Spinal cord (tissue), 10 donors: Measurements from ENCODE around the gene DMRT3. TPM values are rescaled to one million over a fixed set of nuclear protein-coding genes. Genes with fewer than 3 reads are reported as not detected.

Source experiments
- DNase-seq, 6 donors: peaks; one replicate each; pipeline versions ENCODE4 v3.0.0 to v3.0.0-alpha.2; 2013 to 2015; ENCODE audit warnings: low spot score in 6 of 6, low read depth in 4 of 6
- H3K27ac ChIP-seq: one replicate; pipeline ENCODE4 v1.5.1; 2013; ENCODE audit warnings: low read depth, low read length, control low read depth
- H3K27me3 ChIP-seq: one replicate; pipeline ENCODE4 v1.6.1; 2013; ENCODE audit warnings: low read length; ENCODE audit not compliant: control insufficient read depth, insufficient read depth
- H3K36me3 ChIP-seq: one replicate; pipeline ENCODE4 v1.6.1; 2013; ENCODE audit warnings: low read length; ENCODE audit not compliant: control insufficient read depth, insufficient read depth
- H3K4me1 ChIP-seq: one replicate; pipeline ENCODE4 v1.6.1; 2013; ENCODE audit warnings: low read length; ENCODE audit not compliant: control insufficient read depth, insufficient read depth
- H3K4me3 ChIP-seq: one replicate; pipeline ENCODE4 v1.5.1; 2013; ENCODE audit warnings: low read depth, low read length, control low read depth
- H3K9me3 ChIP-seq: one replicate; pipeline ENCODE4 v1.6.1; 2013; ENCODE audit warnings: low read length; ENCODE audit not compliant: control insufficient read depth, insufficient read depth
- WGBS: methylation state at CpG from one replicate; pipeline ENCODE4 v1.1.5; 2013; ENCODE audit warnings: missing lambda C conversion rate; ENCODE audit not compliant: insufficient coverage; 5-methylcytosine and 5-hydroxymethylcytosine counted together
- long read RNA-seq, 4 donors: transcript quantifications; one replicate each; lab custom pipeline, GENCODE V29; 2026
- polyA plus RNA-seq, 2 donors: library from polyadenylated mRNA; unstranded; fragments of 120-200 nt; gene quantifications; one replicate each; pipeline ENCODE4 v1.2.1, GENCODE V29; 2013; ENCODE audit not compliant: insufficient read length in 2 of 2
- total RNA-seq, 2 donors: library from RNA; depleted of rRNA in 1 of 2; stranded (reverse); fragments of 120-200 nt in 1 of 2; fragments of >200 nt in 1 of 2; gene quantifications; one replicate each; pipeline versions ENCODE4 v1.2.3 to v1.2.4, GENCODE V29; 2013 to 2014
- donor health status: healthy.

Gene DMRT3, protein sequence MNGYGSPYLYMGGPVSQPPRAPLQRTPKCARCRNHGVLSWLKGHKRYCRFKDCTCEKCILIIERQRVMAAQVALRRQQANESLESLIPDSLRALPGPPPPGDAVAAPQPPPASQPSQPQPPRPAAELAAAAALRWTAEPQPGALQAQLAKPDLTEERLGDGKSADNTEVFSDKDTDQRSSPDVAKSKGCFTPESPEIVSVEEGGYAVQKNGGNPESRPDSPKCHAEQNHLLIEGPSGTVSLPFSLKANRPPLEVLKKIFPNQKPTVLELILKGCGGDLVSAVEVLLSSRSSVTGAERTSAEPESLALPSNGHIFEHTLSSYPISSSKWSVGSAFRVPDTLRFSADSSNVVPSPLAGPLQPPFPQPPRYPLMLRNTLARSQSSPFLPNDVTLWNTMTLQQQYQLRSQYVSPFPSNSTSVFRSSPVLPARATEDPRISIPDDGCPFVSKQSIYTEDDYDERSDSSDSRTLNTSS
- total RNA-seq = under 1 TPM; 0.30 to 0.72 TPM
- polyA plus RNA-seq = 1 to 10 TPM in 1 of 2 donors, under 1 TPM in 1; 0.72 to 1.0 TPM
- long read RNA-seq, donor 1 = 0 reads
- long read RNA-seq, donor 2 = 0 reads
- long read RNA-seq, donor 3 = 0 reads
- long read RNA-seq, donor 4 = 0 reads

GRCh38 chr9:976258-976942 lies at the start of gene DMRT3:
TSS of gene DMRT3 (plus strand) at chr9:976655. CDS start at chr9:977002, 347 bp downstream.
- under 1% methylated on average over 49 of the region's 70 CpGs for WGBS

GRCh38 chr9:926976-927375 lies 49.5 kb upstream of the DMRT3 start:
- WGBS = 93% methylated on average over 6 of the region's 8 CpGs
- H3K36me3 ChIP-seq = no peaks in the 10 kb centered on the region

More at GRCh38 chr9:976258-976942, at the start of gene DMRT3:
- Histone ChIP-seq H3K27ac (no peak within 1 kb of the TSS), H3K4me3 (no peak within 1 kb of the TSS), H3K9me3 (no peaks in the 10 kb centered on the region), H3K27me3 (peaks cover 96% of the 10 kb centered on the region), H3K36me3 (no peaks in the 10 kb centered on the region), H3K4me1 (peaks cover 31% of the 10 kb centered on the region)
- DNase-seq = no peak

DNA sequence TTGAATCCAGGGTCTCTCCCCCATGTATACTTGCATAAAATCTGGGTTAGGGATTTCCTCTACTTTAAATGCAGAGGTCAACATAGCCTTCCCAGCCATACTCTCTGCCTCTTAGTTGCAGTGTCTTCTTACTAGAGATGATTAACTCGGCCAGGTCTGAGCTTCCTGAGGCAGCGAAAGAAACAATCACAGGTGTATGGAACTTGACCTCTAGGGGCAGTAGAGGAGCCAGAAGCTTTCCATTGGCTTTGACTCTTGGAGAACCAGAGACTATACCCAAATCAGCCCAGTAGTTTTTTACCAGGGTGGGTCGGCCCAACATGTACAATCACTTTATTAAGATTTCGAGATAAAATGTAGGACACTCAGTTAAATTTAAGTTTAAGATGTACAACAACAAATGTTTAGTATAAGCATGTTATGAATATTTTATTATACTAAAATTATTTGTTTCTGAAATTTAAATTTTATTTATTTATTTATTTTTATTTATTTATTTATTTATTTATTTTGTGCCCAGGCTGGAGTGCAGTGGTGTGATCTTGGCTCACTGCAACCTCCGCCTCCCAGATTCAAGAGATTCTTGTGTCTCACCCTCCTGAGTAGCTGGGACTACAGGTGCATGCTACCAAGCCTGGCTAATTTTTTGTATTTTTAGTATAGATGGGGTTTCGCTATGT lies 48.0 kb upstream of the DMRT3 start:
- WGBS = 100% methylated on average over 1 of the region's 6 CpGs
- Histone ChIP-seq H3K27me3 (no peaks in the 10 kb centered on the region), H3K36me3 (no peaks in the 10 kb centered on the region), H3K27ac (no peak overlapping the region), H3K4me3 (no peak overlapping the region), H3K4me1 (no peaks in the 10 kb centered on the region), H3K9me3 (no peaks in the 10 kb centered on the region)
- peak in 1 of 6 donors; percentile 38 for DNase-seq

More at GRCh38 chr9:926976-927375, 49.5 kb upstream of the DMRT3 start:
- Histone ChIP-seq H3K9me3 (no peaks in the 10 kb centered on the region), H3K4me3 (no peak overlapping the region), H3K27me3 (no peaks in the 10 kb centered on the region), H3K27ac (no peak overlapping the region), H3K4me1 (no peaks in the 10 kb centered on the region)
- DNase-seq = no peak

DNA sequence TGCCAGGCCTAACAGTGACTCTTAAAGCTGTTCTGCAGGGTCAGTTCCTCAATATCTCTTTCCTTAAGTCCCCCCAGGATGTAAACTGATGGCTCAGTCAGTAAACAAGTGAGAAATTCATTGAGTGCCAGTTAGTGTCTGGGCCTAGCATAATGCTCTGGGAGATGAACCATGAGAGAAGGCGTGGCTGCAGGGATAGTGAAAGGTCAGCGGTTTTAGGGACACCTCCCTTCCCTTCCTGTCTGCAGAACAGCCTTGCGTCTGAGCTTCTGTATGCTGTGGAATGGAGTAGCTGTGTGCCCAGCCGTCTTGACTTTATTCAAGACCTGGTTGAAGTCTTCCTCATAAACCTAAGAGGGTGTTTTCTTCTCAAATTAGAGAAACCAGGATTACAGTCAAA lies 46.7 kb upstream of the DMRT3 start:
- Histone ChIP-seq H3K9me3 (no peaks in the 10 kb centered on the region), H3K27me3 (peaks cover 3% of the 10 kb centered on the region), H3K27ac (no peak overlapping the region), H3K4me1 (no peaks in the 10 kb centered on the region), H3K4me3 (no peak overlapping the region), H3K36me3 (no peaks in the 10 kb centered on the region)
- 80% methylated on average over 1 of the region's 4 CpGs for WGBS
- DNase-seq = no peak

- Histone ChIP-seq H3K4me1 (no peaks in the 10 kb centered on the region), H3K4me3 (no peak overlapping the region), H3K9me3 (no peaks in the 10 kb centered on the region), H3K27ac (no peak overlapping the region), H3K27me3 (peaks cover 9% of the 10 kb centered on the region), H3K36me3 (no peaks in the 10 kb centered on the region)
- DNase-seq = no peak
- no CpG with 5 or more reads among the region's 4 CpGs for WGBS
Observed at GRCh38 chr9:933356-933755, 43.1 kb upstream of the DMRT3 start.

DNA sequence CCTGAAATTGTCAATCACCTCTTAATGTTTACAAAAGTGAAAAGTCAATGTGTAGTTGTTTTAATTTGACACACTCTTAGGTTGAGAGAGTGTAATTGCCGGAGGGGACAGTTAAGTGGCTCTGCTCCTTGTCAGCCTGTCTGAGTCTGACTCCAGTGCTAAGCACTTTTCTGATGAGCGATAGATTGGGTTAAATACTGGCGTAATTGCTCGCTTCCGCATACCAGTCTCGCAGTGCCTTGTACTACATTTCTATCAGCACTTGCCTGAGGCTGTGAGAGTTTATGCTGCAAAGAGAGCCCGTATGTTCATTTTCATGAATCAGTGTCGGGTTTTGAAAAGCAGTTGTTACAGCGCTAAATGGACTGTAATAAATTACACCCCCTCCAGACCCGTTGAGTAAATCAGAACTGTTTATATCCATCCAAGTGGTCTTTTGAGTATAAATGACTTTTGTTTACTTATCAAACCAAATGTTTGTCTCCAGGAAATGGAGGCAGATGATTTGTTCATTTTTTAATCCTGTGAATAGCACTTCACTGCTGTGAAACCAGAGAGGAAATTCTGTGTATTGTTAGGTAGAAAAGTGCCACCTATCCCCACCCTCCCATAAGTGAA lies 41.0 kb upstream of the DMRT3 start:
- no peak overlapping the region for H3K27ac ChIP-seq
- 9% methylated on average over 1 of the region's 10 CpGs for WGBS
- H3K4me1 ChIP-seq = no peaks in the 10 kb centered on the region
- H3K36me3 ChIP-seq = no peaks in the 10 kb centered on the region
- DNase-seq = peak in 4 of 6 donors; percentile 8 to 91 (median 46)
- H3K9me3 ChIP-seq = peaks cover 2% of the 10 kb centered on the region
- peaks cover 9% of the 10 kb centered on the region for H3K27me3 ChIP-seq
- no peak overlapping the region for H3K4me3 ChIP-seq

DNA sequence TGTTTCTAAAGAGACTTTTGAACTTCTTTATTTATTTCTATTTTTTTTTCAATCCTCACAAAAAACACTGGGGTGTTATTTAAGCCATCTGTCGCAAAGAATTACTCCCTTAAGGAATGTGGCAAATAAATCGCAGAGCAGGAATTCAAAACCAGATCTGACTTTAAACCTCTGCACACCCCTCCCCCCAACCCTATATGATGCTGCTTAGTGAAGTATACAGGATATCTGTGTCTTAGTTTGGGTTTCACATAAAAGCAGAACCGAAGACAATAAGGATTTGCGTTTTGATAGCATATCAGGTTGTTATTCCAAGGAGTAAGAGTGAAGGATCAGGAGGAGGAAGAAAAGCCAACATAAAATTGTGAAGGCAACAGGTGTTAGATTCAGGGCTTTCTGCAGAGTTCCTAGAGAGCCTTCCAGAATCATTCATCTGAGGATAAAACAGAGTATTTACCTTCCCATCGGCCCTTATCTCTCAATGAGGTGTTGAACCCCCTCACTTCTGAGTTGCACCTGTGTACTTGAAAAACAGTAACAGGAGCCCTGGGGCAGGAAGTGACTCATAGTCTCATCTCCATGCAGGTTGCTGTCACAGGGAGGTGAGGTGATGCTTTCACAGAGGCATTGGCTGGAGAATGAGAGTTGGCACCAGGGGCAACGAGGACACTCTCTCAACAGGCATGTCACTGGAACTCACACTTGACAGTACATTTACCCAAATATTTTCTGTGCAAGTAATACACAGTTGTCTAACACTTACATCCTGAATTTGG lies 33.5 kb upstream of the DMRT3 start:
- DNase-seq = no peak
- peaks cover 2% of the 10 kb centered on the region for H3K27me3 ChIP-seq
- 90% methylated on average over 2 of the region's 6 CpGs for WGBS

GRCh38 chr9:947985-948384 lies 28.5 kb upstream of the DMRT3 start:
- Histone ChIP-seq H3K27me3 (peaks cover 10% of the 10 kb centered on the region), H3K4me1 (no peaks in the 10 kb centered on the region), H3K36me3 (no peaks in the 10 kb centered on the region), H3K4me3 (no peak overlapping the region), H3K27ac (no peak overlapping the region), H3K9me3 (no peaks in the 10 kb centered on the region)
- WGBS = no CpG with 5 or more reads among the region's 3 CpGs
- no peak for DNase-seq

More for the DNA sequence above, 33.5 kb upstream of the DMRT3 start:
- H3K27ac ChIP-seq = no peak overlapping the region
- no peaks in the 10 kb centered on the region for H3K4me1 ChIP-seq
- no peak overlapping the region for H3K4me3 ChIP-seq
- H3K9me3 ChIP-seq = peaks cover 2% of the 10 kb centered on the region
- no peaks in the 10 kb centered on the region for H3K36me3 ChIP-seq
